ENCODE measurements around the gene IFIT1B.
"Not testable (repeated sequence)": the region's sequence is repeated elsewhere in the genome, so short reads cannot be mapped to it uniquely, and the experiment has no call there.

Gene IFIT1B

DNA sequence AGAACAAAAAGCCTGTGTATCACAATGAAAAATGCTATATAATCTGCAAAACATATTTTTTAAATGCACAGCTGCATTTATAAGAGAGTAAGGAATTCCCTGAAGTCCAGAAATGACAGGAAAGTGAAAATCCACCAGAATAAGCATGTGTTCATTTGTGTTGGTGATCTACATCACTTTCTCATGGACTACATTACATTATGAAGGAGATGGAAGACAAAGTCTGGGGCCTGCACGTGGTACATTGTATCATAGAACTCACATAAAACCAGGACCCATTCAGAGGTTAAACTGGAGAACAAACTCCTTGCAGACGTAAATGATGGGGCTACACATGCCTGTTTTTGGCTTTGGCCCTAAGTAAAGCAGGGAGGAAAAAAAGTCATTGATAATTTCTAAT, 33.7 kb upstream of the IFIT1B start:
- no peak overlapping the region for H3K27ac Mint-ChIP-seq
- H3K9me3 Mint-ChIP-seq: no peaks in the 10 kb centered on the region
- H3K4me1 Mint-ChIP-seq: peaks cover 19% of the 10 kb centered on the region
- peaks cover 13% of the 10 kb centered on the region for H3K36me3 Mint-ChIP-seq
- no peaks in the 10 kb centered on the region for H3K27me3 Mint-ChIP-seq
- no peak overlapping the region for H3K4me3 Mint-ChIP-seq

DNA sequence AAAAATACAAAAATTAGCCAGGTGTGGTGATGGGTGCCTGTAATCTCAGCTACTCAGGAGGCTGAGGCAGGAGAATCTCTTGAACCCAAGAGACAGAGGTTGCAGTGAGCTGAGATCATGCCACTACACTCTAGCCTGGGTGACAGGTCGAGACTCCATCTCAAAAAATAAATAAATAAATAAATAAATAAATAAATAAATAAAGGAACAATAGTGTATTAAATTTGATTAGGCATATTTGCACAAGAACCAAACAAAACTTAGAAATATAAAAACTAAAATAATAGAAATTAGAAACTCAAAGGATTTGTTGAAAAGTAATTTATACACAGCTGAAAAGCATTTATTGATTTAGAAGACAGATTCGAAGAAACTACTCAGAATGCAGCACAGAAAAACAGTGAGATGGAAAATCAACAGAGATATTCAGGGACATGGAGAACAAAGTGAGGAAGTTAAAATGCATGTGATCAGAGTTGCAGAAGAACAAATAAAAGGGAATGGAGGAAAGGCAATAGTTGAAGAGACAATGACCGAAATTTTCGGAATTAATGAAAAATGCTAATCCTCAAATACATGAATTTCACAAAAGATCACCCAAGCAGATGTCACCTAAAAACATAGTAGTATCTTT, 32.4 kb upstream of the IFIT1B start:
- no peaks in the 10 kb centered on the region for H3K9me3 Mint-ChIP-seq
- H3K27me3 Mint-ChIP-seq: no peaks in the 10 kb centered on the region
- H3K4me1 Mint-ChIP-seq: peaks cover 20% of the 10 kb centered on the region
- H3K27ac Mint-ChIP-seq: no peak overlapping the region
- H3K4me3 Mint-ChIP-seq: no peak overlapping the region
- peaks cover 3% of the 10 kb centered on the region for H3K36me3 Mint-ChIP-seq

DNA sequence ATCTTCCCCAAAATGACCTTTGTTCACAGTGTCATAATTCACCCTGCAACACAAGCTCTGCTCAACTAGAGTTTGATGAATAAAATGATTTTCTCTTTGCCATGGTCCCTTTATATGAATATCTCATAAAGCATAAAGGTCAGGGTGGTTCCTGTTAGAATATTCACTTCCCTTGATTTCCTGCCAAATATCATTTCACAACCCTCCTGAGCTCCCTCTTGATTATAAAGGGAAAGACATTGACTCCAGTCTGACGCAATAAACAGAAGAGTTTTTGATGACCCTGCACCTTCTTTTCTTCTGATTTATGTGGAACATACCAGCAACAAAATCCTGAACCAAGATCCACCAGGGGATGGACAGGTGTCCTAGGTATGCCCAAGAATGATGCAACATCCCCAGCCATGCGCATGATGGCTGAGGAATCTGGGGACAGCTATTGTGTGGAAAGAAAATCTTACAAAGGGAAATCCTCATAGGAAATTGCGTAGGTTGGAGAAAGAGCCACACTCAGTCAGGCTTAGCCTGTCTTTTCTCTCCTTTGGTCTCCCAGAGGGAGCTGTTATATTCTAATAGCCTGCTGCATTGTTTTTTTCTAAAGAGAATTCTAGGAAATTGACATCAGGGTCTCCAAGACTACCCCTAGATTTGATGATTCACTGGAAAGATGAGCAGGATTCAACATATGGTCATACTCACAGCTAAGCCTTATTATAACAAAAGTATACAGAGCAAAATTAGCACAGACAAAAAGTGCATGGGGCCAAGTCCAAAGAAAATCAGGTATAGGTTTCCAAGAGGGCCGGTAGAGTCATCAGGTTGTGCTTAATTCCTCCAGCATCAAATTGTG, 31.2 kb upstream of the IFIT1B start:
- Mint-ChIP-seq H3K4me1 (peaks cover 31% of the 10 kb centered on the region), H3K27ac (no peak overlapping the region), H3K27me3 (no peaks in the 10 kb centered on the region), H3K9me3 (no peaks in the 10 kb centered on the region), H3K36me3 (no peaks in the 10 kb centered on the region), H3K4me3 (no peak overlapping the region)

GRCh38 chr10:89347701-89348457, 30.0 kb upstream of the IFIT1B start:
- Mint-ChIP-seq H3K9me3 (no peaks in the 10 kb centered on the region), H3K27me3 (no peaks in the 10 kb centered on the region), H3K4me1 (peaks cover 38% of the 10 kb centered on the region), H3K4me3 (no peak overlapping the region), H3K27ac (no peak overlapping the region), H3K36me3 (no peaks in the 10 kb centered on the region)

- peaks cover 38% of the 10 kb centered on the region for H3K4me1 Mint-ChIP-seq
- no peak overlapping the region for H3K27ac Mint-ChIP-seq
- no peaks in the 10 kb centered on the region for H3K27me3 Mint-ChIP-seq
- no peak overlapping the region for H3K4me3 Mint-ChIP-seq
- no peaks in the 10 kb centered on the region for H3K36me3 Mint-ChIP-seq
- H3K9me3 Mint-ChIP-seq: no peaks in the 10 kb centered on the region
Measured at GRCh38 chr10:89348481-89348880, 29.4 kb upstream of the IFIT1B start.

DNA sequence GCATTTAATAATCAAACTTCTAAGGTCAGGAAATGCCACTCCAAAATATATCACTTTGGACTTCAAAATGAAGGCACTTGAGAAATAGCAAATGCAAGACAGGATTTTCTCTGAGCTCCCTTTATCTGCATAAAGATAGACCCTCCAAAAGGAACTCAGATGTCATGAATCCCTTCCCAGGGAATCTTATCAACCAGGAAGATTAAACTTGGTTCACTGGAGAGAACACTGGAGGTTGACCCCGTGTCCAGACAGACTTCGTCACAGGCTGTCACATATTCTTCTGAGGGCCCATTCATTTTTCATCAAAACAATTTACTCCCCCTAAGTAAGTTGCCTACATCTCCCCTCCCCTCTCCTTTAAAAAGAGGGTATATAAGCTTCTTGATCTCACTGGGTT, 28.9 kb upstream of the IFIT1B start:
- peaks cover 2% of the 10 kb centered on the region for H3K9me3 Mint-ChIP-seq
- no peak overlapping the region for H3K27ac Mint-ChIP-seq

DNA sequence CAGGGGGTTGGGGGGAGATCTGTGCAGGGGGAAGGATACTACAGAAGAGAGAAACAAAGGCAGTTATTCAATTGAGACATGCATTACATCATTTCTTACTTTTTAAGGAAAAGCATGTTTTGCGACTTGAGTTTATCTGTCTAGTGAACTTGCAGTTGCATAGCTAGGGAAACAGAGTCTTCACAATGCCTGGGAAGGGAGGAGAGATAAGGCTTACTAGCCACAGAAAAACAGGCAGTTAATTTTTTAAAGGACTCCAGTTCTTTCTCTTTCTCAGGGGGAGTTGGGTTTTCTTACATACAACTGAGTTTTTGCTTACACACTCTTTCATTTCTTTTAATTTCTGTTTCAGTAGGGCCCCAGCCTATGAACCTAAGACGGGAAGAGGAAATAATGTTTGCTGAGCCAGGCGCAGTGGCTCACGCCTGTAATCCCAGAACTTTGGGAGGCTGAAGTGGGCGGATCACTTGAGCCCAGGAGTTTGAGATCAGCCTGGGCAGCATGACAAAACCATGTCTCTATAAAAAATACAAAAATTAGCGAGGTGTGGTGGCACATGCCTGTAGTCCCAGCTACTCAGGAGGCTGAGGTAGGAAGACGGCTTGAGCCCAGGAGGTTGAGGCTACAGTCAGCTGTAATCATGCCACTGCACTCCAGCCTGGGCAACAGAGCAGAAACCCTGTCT, 27.1 kb upstream of the IFIT1B start:
- not testable (repeated sequence) for H3K27me3 Mint-ChIP-seq, H3K36me3 Mint-ChIP-seq, H3K27ac Mint-ChIP-seq, H3K9me3 Mint-ChIP-seq
- H3K4me1 Mint-ChIP-seq: peaks cover 38% of the 10 kb centered on the region
- H3K4me3 Mint-ChIP-seq: peak overlapping the region; percentile 32

More for the DNA sequence above, 28.9 kb upstream of the IFIT1B start:
- H3K4me3 Mint-ChIP-seq: no peak overlapping the region
- H3K36me3 Mint-ChIP-seq: peaks cover 2% of the 10 kb centered on the region
- H3K27me3 Mint-ChIP-seq: no peaks in the 10 kb centered on the region
- peaks cover 38% of the 10 kb centered on the region for H3K4me1 Mint-ChIP-seq

- no peak overlapping the region for H3K27ac Mint-ChIP-seq
- H3K27me3 Mint-ChIP-seq: no peaks in the 10 kb centered on the region
Measured at GRCh38 chr10:89351412-89351779, 26.5 kb upstream of the IFIT1B start.

GRCh38 chr10:89351780-89352597, 25.9 kb upstream of the IFIT1B start:
- Mint-ChIP-seq H3K4me3 (no peak overlapping the region), H3K27me3 (no peaks in the 10 kb centered on the region), H3K4me1 (peaks cover 33% of the 10 kb centered on the region), H3K36me3 (peaks cover 4% of the 10 kb centered on the region), H3K9me3 (peaks cover 5% of the 10 kb centered on the region), H3K27ac (no peak overlapping the region)

More at GRCh38 chr10:89351412-89351779, 26.5 kb upstream of the IFIT1B start:
- H3K36me3 Mint-ChIP-seq: peaks cover 4% of the 10 kb centered on the region
- peaks cover 5% of the 10 kb centered on the region for H3K9me3 Mint-ChIP-seq
- peak overlapping the region; percentile 15 for H3K4me3 Mint-ChIP-seq
- H3K4me1 Mint-ChIP-seq: peaks cover 38% of the 10 kb centered on the region

GRCh38 chr10:89352802-89353201, 25.1 kb upstream of the IFIT1B start:
- H3K27me3 Mint-ChIP-seq: no peaks in the 10 kb centered on the region

GRCh38 chr10:89355394-89355931, 22.4 kb upstream of the IFIT1B start:
- Mint-ChIP-seq H3K27me3 (no peaks in the 10 kb centered on the region), H3K4me1 (peaks cover 19% of the 10 kb centered on the region), H3K4me3 (no peak overlapping the region), H3K36me3 (peaks cover 4% of the 10 kb centered on the region), H3K9me3 (peaks cover 5% of the 10 kb centered on the region), H3K27ac (no peak overlapping the region)

More at GRCh38 chr10:89352802-89353201, 25.1 kb upstream of the IFIT1B start:
- peaks cover 30% of the 10 kb centered on the region for H3K4me1 Mint-ChIP-seq
- peaks cover 5% of the 10 kb centered on the region for H3K9me3 Mint-ChIP-seq
- H3K4me3 Mint-ChIP-seq: no peak overlapping the region
- H3K36me3 Mint-ChIP-seq: peaks cover 4% of the 10 kb centered on the region
- H3K27ac Mint-ChIP-seq: no peak overlapping the region

GRCh38 chr10:89357096-89357495, 20.8 kb upstream of the IFIT1B start:
- Mint-ChIP-seq H3K4me1 (peaks cover 3% of the 10 kb centered on the region), H3K27ac (no peak overlapping the region), H3K36me3 (peaks cover 4% of the 10 kb centered on the region), H3K9me3 (peaks cover 5% of the 10 kb centered on the region), H3K4me3 (no peak overlapping the region), H3K27me3 (no peaks in the 10 kb centered on the region)

- H3K4me3 Mint-ChIP-seq: no peak overlapping the region
- no peaks in the 10 kb centered on the region for H3K27me3 Mint-ChIP-seq
- no peak overlapping the region for H3K27ac Mint-ChIP-seq
- peaks cover 4% of the 10 kb centered on the region for H3K36me3 Mint-ChIP-seq
- H3K9me3 Mint-ChIP-seq: peaks cover 5% of the 10 kb centered on the region
- H3K4me1 Mint-ChIP-seq: peaks cover 7% of the 10 kb centered on the region
Measured at GRCh38 chr10:89357975-89358374, 19.9 kb upstream of the IFIT1B start.

DNA sequence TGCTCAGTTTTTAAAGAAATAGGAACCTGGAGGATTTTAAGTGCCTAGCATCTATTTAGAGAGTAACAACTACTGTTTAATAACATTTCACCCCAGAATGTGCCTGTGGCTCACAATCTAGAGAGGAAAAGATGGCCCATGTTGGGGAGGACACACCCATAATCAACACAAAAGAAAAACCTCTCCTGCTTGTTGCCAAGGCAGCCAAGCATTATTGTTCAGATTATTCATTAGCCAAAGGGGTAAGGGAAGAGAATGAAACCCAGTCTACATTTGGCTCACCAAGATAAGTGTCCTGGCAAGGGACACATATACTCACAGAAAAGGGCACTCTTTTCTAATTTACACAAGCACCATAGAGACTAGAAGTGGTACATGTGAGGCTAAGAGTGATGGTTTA, 17.7 kb upstream of the IFIT1B start:
- H3K4me1 Mint-ChIP-seq: peaks cover 24% of the 10 kb centered on the region
- H3K9me3 Mint-ChIP-seq: no peaks in the 10 kb centered on the region
- H3K27ac Mint-ChIP-seq: no peak overlapping the region
- H3K27me3 Mint-ChIP-seq: no peaks in the 10 kb centered on the region
- no peak overlapping the region for H3K4me3 Mint-ChIP-seq
- H3K36me3 Mint-ChIP-seq: no peaks in the 10 kb centered on the region
